B cell (primary cell): ENCODE measurements around the gene ZNF366. TPM values are rescaled to one million over a fixed set of nuclear protein-coding genes. Genes with fewer than 3 reads are reported as not detected.

Experiments used
- ATAC-seq: fragments of 200-7000 bp; cut with Tn5 transposase; one replicate; pipeline ENCODE4 v1.10.0; 2021; ENCODE audit warnings: low read depth, mild to moderate bottlenecking, moderate number of reproducible peaks, moderate library complexity
- CTCF ChIA-PET: fragments of 350-600 bp; sonication (Branson Sonifier 250); formaldehyde crosslinking; loops from one replicate; lab custom pipeline; 2021; ENCODE audit warnings: antibody characterized with exemption, inconsistent platforms; lab: Charles Lee
- POLR2A ChIA-PET: fragments of 350-600 bp; sonication (Branson Sonifier 250); formaldehyde crosslinking; loops from one replicate; lab custom pipeline; 2021; ENCODE audit warnings: antibody characterized with exemption; lab: Charles Lee
- DNase-seq: peaks from one replicate; pipeline ENCODE4 v3.0.0; 2013
- H2AFZ ChIP-seq: 2 replicates; pipeline ENCODE4 v1.6.1; 2012; ENCODE audit warnings: mild to moderate bottlenecking, low read depth, low read length; ENCODE audit not compliant: insufficient read depth, poor library complexity, severe bottlenecking
- H3K27ac ChIP-seq, 2 donors: 1 replicate in 1 of 2; 2 replicates in 1 of 2; pipeline ENCODE4 v1.5.1; 2012 to 2013; ENCODE audit warnings: low read length in 2 of 2, mild to moderate bottlenecking in 2 of 2, moderate library complexity in 1 of 2
- H3K27me3 ChIP-seq, 4 experiments: fragments of 200-600 bp in 1 of 4; sonication (generic) in 1 of 4; replicated peaks in 1 of 4; 1 replicate in 2 of 4; 2 replicates in 2 of 4; pipeline versions ENCODE4 v1.6.1 to v1.7.0; 2013 to 2016; ENCODE audit warnings: low read length in 3 of 4, mild to moderate bottlenecking in 2 of 4, mixed read lengths in 1 of 4, moderate library complexity in 1 of 4; ENCODE audit not compliant: insufficient read depth in 4 of 4, control insufficient read depth in 3 of 4; ENCODE audit errors: control extremely low read depth in 1 of 4
- H3K36me3 ChIP-seq, 2 experiments: replicated peaks in 1 of 2; 1 replicate in 1 of 2; 2 replicates in 1 of 2; pipeline versions ENCODE4 v1.6.1 to v1.7.1; 2013; ENCODE audit warnings: low read length in 1 of 2; ENCODE audit not compliant: insufficient read depth in 2 of 2, control insufficient read depth in 1 of 2; ENCODE audit errors: control extremely low read depth in 1 of 2, extremely low read depth in 1 of 2
- H3K4me1 ChIP-seq, 2 donors: fragments of 200-600 bp in 1 of 2; sonication (generic) in 1 of 2; 1 replicate in 1 of 2; 2 replicates in 1 of 2; pipeline versions ENCODE4 v1.5.1 to v1.6.1; 2013 to 2017; ENCODE audit warnings: low read length in 2 of 2; ENCODE audit not compliant: control insufficient read depth in 2 of 2, insufficient read depth in 2 of 2
- H3K4me2 ChIP-seq: replicated peaks from 2 replicates; pipeline ENCODE3; 2012; ENCODE audit warnings: mild to moderate bottlenecking, low read depth, low read length; ENCODE audit not compliant: poor library complexity, severe bottlenecking
- H3K4me3 ChIP-seq, 5 experiments: fragments of 200-600 bp in 1 of 5; sonication (generic) in 1 of 5; 1 replicate in 3 of 5; 2 replicates in 2 of 5; pipeline versions ENCODE4 v1.5.1 to v1.7.0; 2011 to 2016; ENCODE audit warnings: low read length in 4 of 5, mild to moderate bottlenecking in 4 of 5, low read depth in 2 of 5, control low read depth in 1 of 5, moderate library complexity in 1 of 5; ENCODE audit not compliant: insufficient read depth in 1 of 5; ENCODE audit errors: control extremely low read depth in 1 of 5, extremely low read depth in 1 of 5
- H3K79me2 ChIP-seq: fragments of 200-600 bp; sonication (generic); one replicate; pipeline ENCODE4 v1.6.0; 2016; ENCODE audit warnings: low read length; ENCODE audit not compliant: control insufficient read depth, insufficient read depth
- H3K9ac ChIP-seq: fragments of 200-600 bp; sonication (generic); 2 replicates; pipeline ENCODE4 v1.6.1; 2017; ENCODE audit warnings: mild to moderate bottlenecking, low read length, moderate library complexity
- H3K9me3 ChIP-seq, 3 donors: one replicate each; pipeline versions ENCODE4 v1.6.1 to v1.7.1; 2013; ENCODE audit warnings: low read length in 2 of 3; ENCODE audit not compliant: control insufficient read depth in 2 of 3, insufficient read depth in 1 of 3; ENCODE audit errors: control extremely low read depth in 1 of 3
- H4K20me1 ChIP-seq: 2 replicates; pipeline ENCODE4 v1.6.0; 2012; ENCODE audit warnings: mild to moderate bottlenecking, low read length; ENCODE audit not compliant: insufficient read depth, control insufficient read depth, poor library complexity, severe bottlenecking
- H3K27ac Mint-ChIP-seq: one replicate; pipeline ENCODE4 v1.8.0; 2021; ENCODE audit warnings: mixed read lengths
- H3K27me3 Mint-ChIP-seq: one replicate; pipeline ENCODE4 v1.8.0; 2021; ENCODE audit warnings: mixed read lengths
- H3K4me1 Mint-ChIP-seq: one replicate; pipeline ENCODE4 v1.8.0; 2021; ENCODE audit warnings: mixed read lengths
- H3K4me3 Mint-ChIP-seq: one replicate; pipeline ENCODE4 v1.8.0; 2021; ENCODE audit warnings: mixed read lengths
- H3K9me3 Mint-ChIP-seq: one replicate; pipeline ENCODE4 v1.8.0; 2022; ENCODE audit warnings: mixed read lengths; ENCODE audit not compliant: insufficient read depth
- CTCF ChIP-seq: fragments of 200-600 bp; IDR thresholded peaks from one replicate; pipeline ENCODE4 v1.8.0; 2022; ENCODE audit warnings: antibody characterized with exemption, mild to moderate bottlenecking
- EZH2 ChIP-seq: IDR thresholded peaks from 2 replicates; pipeline ENCODE4 v1.6.1; 2012; ENCODE audit warnings: borderline replicate concordance, low read depth, mild to moderate bottlenecking, moderate library complexity, low read length; ENCODE audit not compliant: insufficient read depth, poor library complexity, severe bottlenecking
- WGBS: methylation state at CpG from one replicate; pipeline ENCODE4 v1.1.5; 2013; ENCODE audit warnings: missing lambda C conversion rate; ENCODE audit not compliant: insufficient coverage; 5-methylcytosine and 5-hydroxymethylcytosine counted together
- intact Hi-C: fragments of 100-400 bp; cut with micrococcal nuclease; formaldehyde crosslinking; loops from one replicate; pipeline ENCODE4 v1.10.0; 2022
- polyA plus RNA-seq: library from polyadenylated mRNA; depleted of rRNA; stranded (reverse); fragments of >200 nt; gene quantifications from 2 replicates; pipeline ENCODE4 v1.2.3, GENCODE V29; 2012
- total RNA-seq, 2 donors: library from RNA; stranded (reverse); fragments of 120-200 nt in 1 of 2; gene quantifications; 1 replicate in 1 of 2; 2 replicates in 1 of 2; pipeline versions ENCODE4 v1.2.3 to v1.2.4, GENCODE V29; 2013 to 2022

The ZNF366 gene
- total and polyA plus RNA-seq, 2 donors (not counting 1 experiment from before 2014, with no cell fraction given): 0.03 TPM; not detected in 1

- H3K27ac ChIP-seq: no peak overlapping the region
- no peak for TF ChIP-seq EZH2
- no peak for TF ChIP-seq CTCF
- H3K9me3 Mint-ChIP-seq: no peaks in the 10 kb centered on the region
- H3K27ac Mint-ChIP-seq: no peak overlapping the region
- intact Hi-C loops: no loop called here
- H3K4me1 ChIP-seq: no peaks in the 10 kb centered on the region
- H3K36me3 ChIP-seq: no peaks in the 10 kb centered on the region
- DNase-seq (no peak), ATAC-seq (no peak)
- no peaks in the 10 kb centered on the region for H3K79me2 ChIP-seq
- peaks cover 14% of the 10 kb centered on the region for H3K27me3 Mint-ChIP-seq
- H3K9me3 ChIP-seq: no peaks in the 10 kb centered on the region
- no peaks in the 10 kb centered on the region for H3K4me1 Mint-ChIP-seq
- H3K27me3 ChIP-seq: peaks cover 0 to 7% (median 0%) of the 10 kb centered on the region in 4 experiments
- POLR2A ChIA-PET: no interaction called here
- CTCF ChIA-PET: interaction anchor here (0.6 kb wide), 1 partner anchor 125 kb away, joined by 6 read pairs; no protein-coding TSS in a partner anchor
- no peaks in the 10 kb centered on the region for H4K20me1 ChIP-seq
- H3K4me2 ChIP-seq: no peak overlapping the region
- H3K4me3 ChIP-seq: no peak overlapping the region
- H3K9ac ChIP-seq: no peak overlapping the region
- no CpG with 5 or more reads among the region's 3 CpGs for WGBS
- H2AFZ ChIP-seq: no peak overlapping the region
- no peak overlapping the region for H3K4me3 Mint-ChIP-seq
These were observed 9.4 kb downstream of the ZNF366 start for GRCh38 chr5:72497823-72498222.

GRCh38 chr5:72495410-72495809, 11.8 kb downstream of the ZNF366 start:
- H3K36me3 ChIP-seq: no peaks in the 10 kb centered on the region
- Mint-ChIP-seq H3K4me1 (no peaks in the 10 kb centered on the region), H3K27ac (no peak overlapping the region), H3K9me3 (no peaks in the 10 kb centered on the region), H3K4me3 (no peak overlapping the region), H3K27me3 (peaks cover 10% of the 10 kb centered on the region)
- H2AFZ ChIP-seq: no peak overlapping the region
- no peak for TF ChIP-seq CTCF
- no peak for TF ChIP-seq EZH2
- intact Hi-C loops: no loop called here
- no peak for DNase-seq
- H3K27ac ChIP-seq: no peak overlapping the region
- peaks cover 0 to 6% (median 1%) of the 10 kb centered on the region in 4 experiments for H3K27me3 ChIP-seq
- 94% methylated on average over 3 of the region's 6 CpGs for WGBS
- ChIA-PET CTCF (no interaction called here), POLR2A (no interaction called here)
- H3K9ac ChIP-seq: no peak overlapping the region
- no peaks in the 10 kb centered on the region for H3K79me2 ChIP-seq
- ATAC-seq: no peak
- H3K9me3 ChIP-seq: no peaks in the 10 kb centered on the region
- no peak overlapping the region for H3K4me3 ChIP-seq
- H3K4me2 ChIP-seq: no peak overlapping the region
- H4K20me1 ChIP-seq: no peaks in the 10 kb centered on the region
- no peaks in the 10 kb centered on the region for H3K4me1 ChIP-seq
